Measurements from ENCODE around the gene DYDC1.
"Not testable (repeated sequence)": the region's sequence is repeated elsewhere in the genome, so short reads cannot be mapped to it uniquely, and the experiment has no call there.

Gene DYDC1

GRCh38 chr10:80380185-80380584, 23.6 kb upstream of the DYDC1 start:
- Histone ChIP-seq H3K4me1 (ENCODE audit: control insufficient read depth, insufficient read depth, low read length, poor library complexity, severe bottlenecking) (no peaks in the 10 kb centered on the region), H3K9me3 (ENCODE audit: control insufficient read depth, low read length) (no peaks in the 10 kb centered on the region), H3K27ac (ENCODE audit: insufficient read depth, low read length, poor library complexity, severe bottlenecking) (no peak overlapping the region), H3K4me3 (ENCODE audit: insufficient read depth, low read depth, low read length, poor library complexity, severe bottlenecking) (no peak overlapping the region), H3K27me3 (replicated peaks; ENCODE audit: control insufficient read depth, insufficient read depth, low read length, poor library complexity, severe bottlenecking) (no peaks in the 10 kb centered on the region), H3K36me3 (ENCODE audit: control insufficient read depth, insufficient read depth, low read length) (no peaks in the 10 kb centered on the region)
- no peak for DNase-seq

- no peak overlapping the region for H3K4me3 ChIP-seq (ENCODE audit: insufficient read depth, low read depth, low read length, poor library complexity, severe bottlenecking)
- H3K27ac ChIP-seq (ENCODE audit: insufficient read depth, low read length, poor library complexity, severe bottlenecking): no peak overlapping the region
- H3K9me3 ChIP-seq (ENCODE audit: control insufficient read depth, low read length): no peaks in the 10 kb centered on the region
- H3K27me3 ChIP-seq (replicated peaks; ENCODE audit: control insufficient read depth, insufficient read depth, low read length, poor library complexity, severe bottlenecking): no peaks in the 10 kb centered on the region
- no peak for DNase-seq
- H3K4me1 ChIP-seq (ENCODE audit: control insufficient read depth, insufficient read depth, low read length, poor library complexity, severe bottlenecking): no peaks in the 10 kb centered on the region
- no peaks in the 10 kb centered on the region for H3K36me3 ChIP-seq (ENCODE audit: control insufficient read depth, insufficient read depth, low read length)
Observed at GRCh38 chr10:80379701-80380100, 23.1 kb upstream of the DYDC1 start.

- Histone ChIP-seq H3K27ac (ENCODE audit: insufficient read depth, low read length, poor library complexity, severe bottlenecking) (no peak overlapping the region), H3K4me1 (ENCODE audit: control insufficient read depth, insufficient read depth, low read length, poor library complexity, severe bottlenecking) (no peaks in the 10 kb centered on the region), H3K4me3 (ENCODE audit: insufficient read depth, low read depth, low read length, poor library complexity, severe bottlenecking) (no peak overlapping the region), H3K36me3 (ENCODE audit: control insufficient read depth, insufficient read depth, low read length) (no peaks in the 10 kb centered on the region), H3K27me3 (replicated peaks; ENCODE audit: control insufficient read depth, insufficient read depth, low read length, poor library complexity, severe bottlenecking) (no peaks in the 10 kb centered on the region), H3K9me3 (ENCODE audit: control insufficient read depth, low read length) (no peaks in the 10 kb centered on the region)
- DNase-seq: no peak
Observed at GRCh38 chr10:80373502-80373901, 16.9 kb upstream of the DYDC1 start.

GRCh38 chr10:80372675-80373074, 16.1 kb upstream of the DYDC1 start:
- Histone ChIP-seq H3K36me3 (ENCODE audit: control insufficient read depth, insufficient read depth, low read length) (no peaks in the 10 kb centered on the region), H3K27ac (ENCODE audit: insufficient read depth, low read length, poor library complexity, severe bottlenecking) (no peak overlapping the region), H3K9me3 (ENCODE audit: control insufficient read depth, low read length) (no peaks in the 10 kb centered on the region), H3K4me3 (ENCODE audit: insufficient read depth, low read depth, low read length, poor library complexity, severe bottlenecking) (no peak overlapping the region), H3K4me1 (ENCODE audit: control insufficient read depth, insufficient read depth, low read length, poor library complexity, severe bottlenecking) (no peaks in the 10 kb centered on the region), H3K27me3 (replicated peaks; ENCODE audit: control insufficient read depth, insufficient read depth, low read length, poor library complexity, severe bottlenecking) (no peaks in the 10 kb centered on the region)
- DNase-seq: no peak

GRCh38 chr10:80371467-80371866, 14.9 kb upstream of the DYDC1 start:
- Histone ChIP-seq H3K36me3 (ENCODE audit: control insufficient read depth, insufficient read depth, low read length) (no peaks in the 10 kb centered on the region), H3K27me3 (replicated peaks; ENCODE audit: control insufficient read depth, insufficient read depth, low read length, poor library complexity, severe bottlenecking) (no peaks in the 10 kb centered on the region), H3K9me3 (ENCODE audit: control insufficient read depth, low read length) (no peaks in the 10 kb centered on the region), H3K4me1 (ENCODE audit: control insufficient read depth, insufficient read depth, low read length, poor library complexity, severe bottlenecking) (no peaks in the 10 kb centered on the region), H3K4me3 (ENCODE audit: insufficient read depth, low read depth, low read length, poor library complexity, severe bottlenecking) (no peak overlapping the region), H3K27ac (ENCODE audit: insufficient read depth, low read length, poor library complexity, severe bottlenecking) (no peak overlapping the region)
- DNase-seq: no peak

- Histone ChIP-seq H3K27ac (ENCODE audit: insufficient read depth, low read length, poor library complexity, severe bottlenecking) (no peak overlapping the region), H3K9me3 (ENCODE audit: control insufficient read depth, low read length) (no peaks in the 10 kb centered on the region), H3K4me1 (ENCODE audit: control insufficient read depth, insufficient read depth, low read length, poor library complexity, severe bottlenecking) (no peaks in the 10 kb centered on the region), H3K4me3 (ENCODE audit: insufficient read depth, low read depth, low read length, poor library complexity, severe bottlenecking) (no peak overlapping the region), H3K27me3 (replicated peaks; ENCODE audit: control insufficient read depth, insufficient read depth, low read length, poor library complexity, severe bottlenecking) (no peaks in the 10 kb centered on the region), H3K36me3 (ENCODE audit: control insufficient read depth, insufficient read depth, low read length) (no peaks in the 10 kb centered on the region)
- no peak for DNase-seq
Observed at GRCh38 chr10:80365510-80365909, 9.0 kb upstream of the DYDC1 start.

- no peaks in the 10 kb centered on the region for H3K9me3 ChIP-seq (ENCODE audit: control insufficient read depth, low read length)
- DNase-seq: no peak
Observed at GRCh38 chr10:80359644-80360043, 3.1 kb upstream of the DYDC1 start.

GRCh38 chr10:80358925-80359324, 2.4 kb upstream of the DYDC1 start:
- not testable (repeated sequence) for H3K4me1 ChIP-seq (ENCODE audit: control insufficient read depth, insufficient read depth, low read length, poor library complexity, severe bottlenecking); DNase-seq; H3K4me3 ChIP-seq (ENCODE audit: insufficient read depth, low read depth, low read length, poor library complexity, severe bottlenecking); H3K36me3 ChIP-seq (ENCODE audit: control insufficient read depth, insufficient read depth, low read length); H3K9me3 ChIP-seq (ENCODE audit: control insufficient read depth, low read length); H3K27ac ChIP-seq (ENCODE audit: insufficient read depth, low read length, poor library complexity, severe bottlenecking)
- H3K27me3 ChIP-seq (replicated peaks; ENCODE audit: control insufficient read depth, insufficient read depth, low read length, poor library complexity, severe bottlenecking): peaks cover 25% of the 10 kb centered on the region

More at GRCh38 chr10:80359644-80360043, 3.1 kb upstream of the DYDC1 start:
- Histone ChIP-seq H3K4me3 (ENCODE audit: insufficient read depth, low read depth, low read length, poor library complexity, severe bottlenecking) (no peak overlapping the region), H3K4me1 (ENCODE audit: control insufficient read depth, insufficient read depth, low read length, poor library complexity, severe bottlenecking) (no peaks in the 10 kb centered on the region), H3K36me3 (ENCODE audit: control insufficient read depth, insufficient read depth, low read length) (no peaks in the 10 kb centered on the region), H3K27me3 (replicated peaks; ENCODE audit: control insufficient read depth, insufficient read depth, low read length, poor library complexity, severe bottlenecking) (peaks cover 25% of the 10 kb centered on the region), H3K27ac (ENCODE audit: insufficient read depth, low read length, poor library complexity, severe bottlenecking) (no peak overlapping the region)

GRCh38 chr10:80357851-80358125, 1.2 kb upstream of the DYDC1 start:
- peaks cover 25% of the 10 kb centered on the region for H3K27me3 ChIP-seq (replicated peaks; ENCODE audit: control insufficient read depth, insufficient read depth, low read length, poor library complexity, severe bottlenecking)
- no peaks in the 10 kb centered on the region for H3K36me3 ChIP-seq (ENCODE audit: control insufficient read depth, insufficient read depth, low read length)
- no peaks in the 10 kb centered on the region for H3K4me1 ChIP-seq (ENCODE audit: control insufficient read depth, insufficient read depth, low read length, poor library complexity, severe bottlenecking)
- H3K27ac ChIP-seq (ENCODE audit: insufficient read depth, low read length, poor library complexity, severe bottlenecking): no peak overlapping the region
- no peaks in the 10 kb centered on the region for H3K9me3 ChIP-seq (ENCODE audit: control insufficient read depth, low read length)
- no peak for DNase-seq
- H3K4me3 ChIP-seq (ENCODE audit: insufficient read depth, low read depth, low read length, poor library complexity, severe bottlenecking): no peak overlapping the region

- no peak overlapping the region for H3K27ac ChIP-seq (ENCODE audit: insufficient read depth, low read length, poor library complexity, severe bottlenecking)
- no peak for DNase-seq
- H3K36me3 ChIP-seq (ENCODE audit: control insufficient read depth, insufficient read depth, low read length): no peaks in the 10 kb centered on the region
- H3K9me3 ChIP-seq (ENCODE audit: control insufficient read depth, low read length): no peaks in the 10 kb centered on the region
- H3K4me3 ChIP-seq (ENCODE audit: insufficient read depth, low read depth, low read length, poor library complexity, severe bottlenecking): peak overlapping the region; percentile 37
- no peaks in the 10 kb centered on the region for H3K4me1 ChIP-seq (ENCODE audit: control insufficient read depth, insufficient read depth, low read length, poor library complexity, severe bottlenecking)
- H3K27me3 ChIP-seq (replicated peaks; ENCODE audit: control insufficient read depth, insufficient read depth, low read length, poor library complexity, severe bottlenecking): peaks cover 25% of the 10 kb centered on the region
Observed at GRCh38 chr10:80356989-80357850, 665 bp upstream of the DYDC1 start.

Data from effector memory CD4-positive, alpha-beta T cell (primary cell).